Stomach smooth muscle (tissue), 2 donors: Measurements from ENCODE around the gene GNB1.
A peak's percentile ranks its signal among the peaks of the same experiment; 100 is the strongest.
"Not testable (repeated sequence)": the region's sequence is repeated elsewhere in the genome, so short reads cannot be mapped to it uniquely, and the experiment has no call there.

Experiments
- H3K27ac ChIP-seq: one replicate; pipeline ENCODE4 v1.7.0; 2013; ENCODE audit warnings: mild to moderate bottlenecking, low read length, inconsistent platforms
- H3K27me3 ChIP-seq, 2 donors: one replicate each; pipeline ENCODE4 v1.7.0; 2013; ENCODE audit warnings: low read length in 2 of 2; ENCODE audit not compliant: insufficient read depth in 2 of 2, control insufficient read depth in 1 of 2
- H3K36me3 ChIP-seq, 2 donors: one replicate each; pipeline ENCODE4 v1.7.0; 2013; ENCODE audit warnings: low read length in 2 of 2; ENCODE audit not compliant: control insufficient read depth in 2 of 2, insufficient read depth in 2 of 2
- H3K4me1 ChIP-seq: one replicate; pipeline ENCODE4 v1.7.0; 2013; ENCODE audit warnings: low read length; ENCODE audit not compliant: control insufficient read depth, insufficient read depth
- H3K4me3 ChIP-seq, 2 donors: one replicate each; pipeline ENCODE4 v1.7.0; 2013; ENCODE audit warnings: low read length in 2 of 2
- H3K9ac ChIP-seq, 2 donors: one replicate each; pipeline ENCODE4 v1.7.0; 2013; ENCODE audit warnings: low read length in 2 of 2, mild to moderate bottlenecking in 1 of 2
- H3K9me3 ChIP-seq, 2 donors: one replicate each; pipeline ENCODE4 v1.7.0; 2013; ENCODE audit warnings: low read length in 2 of 2; ENCODE audit not compliant: control insufficient read depth in 2 of 2
- donor health status: healthy.
- donor health status: Pancreatic carcinoma.

GNB1 gene

DNA sequence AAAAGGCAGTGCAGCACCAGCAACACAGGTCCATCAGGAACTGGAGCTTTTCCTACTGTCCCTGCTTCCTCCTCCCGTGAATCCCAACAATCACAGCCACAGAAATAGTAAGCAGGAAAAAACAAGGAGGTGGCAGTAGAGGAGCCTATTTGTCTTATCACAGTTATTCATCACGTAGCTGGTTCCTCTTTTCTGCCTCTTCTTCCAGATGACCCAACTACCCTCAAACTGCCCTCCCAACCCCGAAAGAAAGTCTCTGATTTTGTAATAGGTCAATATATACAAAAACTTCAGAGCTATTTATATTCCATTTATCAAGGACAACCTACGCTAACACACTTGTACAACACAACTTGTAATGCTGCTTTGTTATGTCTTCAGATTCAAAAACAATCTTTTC is 21.4 kb downstream of the GNB1 start:
- no peak overlapping the region for H3K27ac ChIP-seq
- H3K36me3 ChIP-seq = peaks cover 2 to 3% of the 10 kb centered on the region in 2 donors
- no peaks in the 10 kb centered on the region for H3K9me3 ChIP-seq
- no peak overlapping the region for H3K9ac ChIP-seq
- H3K4me3 ChIP-seq = no peak overlapping the region
- H3K4me1 ChIP-seq = peaks cover 21% of the 10 kb centered on the region
- no peaks in the 10 kb centered on the region for H3K27me3 ChIP-seq

DNA sequence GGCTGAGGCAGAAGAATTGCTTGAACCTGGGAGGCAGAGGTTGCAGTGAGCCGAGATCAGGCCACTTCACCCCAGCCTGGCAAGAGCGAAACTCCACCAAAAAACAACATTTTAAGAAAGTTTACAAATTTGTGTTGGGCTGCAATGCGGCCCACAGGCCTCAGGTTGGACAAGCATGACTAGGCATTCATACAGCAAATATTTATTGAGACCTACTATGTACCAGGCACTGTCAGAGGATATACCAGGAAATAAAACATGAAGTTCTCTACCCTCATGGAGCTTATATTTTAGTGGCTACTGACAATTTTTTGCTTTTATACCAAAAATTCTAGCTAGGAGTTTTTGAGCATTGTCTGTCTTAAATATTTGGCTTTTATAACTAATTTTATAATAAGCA is 23.7 kb downstream of the GNB1 start:
- H3K27me3 ChIP-seq = no peaks in the 10 kb centered on the region
- no peak overlapping the region for H3K27ac ChIP-seq
- no peak overlapping the region for H3K9ac ChIP-seq
- H3K4me3 ChIP-seq = no peak overlapping the region
- peaks cover 12% of the 10 kb centered on the region for H3K4me1 ChIP-seq
- no peaks in the 10 kb centered on the region for H3K36me3 ChIP-seq
- H3K9me3 ChIP-seq = no peaks in the 10 kb centered on the region

DNA sequence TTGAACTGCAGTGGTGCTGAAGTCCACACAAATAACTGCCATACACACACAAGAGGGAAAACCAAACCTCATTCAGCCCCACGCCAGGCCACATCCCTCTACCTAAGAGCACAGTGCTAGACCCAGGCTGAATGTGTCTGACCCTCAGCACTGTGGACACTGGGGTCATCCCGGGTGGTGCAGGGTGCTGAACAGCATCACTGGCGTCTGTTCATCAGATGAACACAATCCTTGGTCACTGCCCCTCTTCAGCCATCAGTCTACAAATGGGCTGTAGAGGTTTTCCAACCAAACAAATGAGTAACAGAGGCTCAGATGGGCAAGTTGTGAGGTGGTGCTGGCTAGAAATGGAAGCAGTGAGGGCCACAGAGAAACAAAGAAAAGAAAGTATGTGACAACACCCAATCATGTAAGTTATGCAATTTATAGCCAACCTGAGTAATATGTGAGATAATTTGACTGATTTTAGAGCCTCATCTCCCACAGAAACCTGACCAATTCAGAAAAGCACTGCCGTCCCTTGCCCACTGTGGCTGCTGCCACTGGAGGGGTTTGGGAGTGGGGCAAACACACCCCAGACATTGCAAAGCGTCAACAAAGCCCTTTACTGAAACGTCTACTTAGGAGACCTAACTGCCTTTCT is 27.9 kb downstream of the GNB1 start:
- no peaks in the 10 kb centered on the region for H3K9me3 ChIP-seq
- no peaks in the 10 kb centered on the region for H3K27me3 ChIP-seq
- H3K36me3 ChIP-seq = no peaks in the 10 kb centered on the region
- peak overlapping the region in 1 of 2 donors; percentile 5 for H3K9ac ChIP-seq
- H3K27ac ChIP-seq = no peak overlapping the region
- no peak overlapping the region for H3K4me3 ChIP-seq
- H3K4me1 ChIP-seq = peaks cover 22% of the 10 kb centered on the region

DNA sequence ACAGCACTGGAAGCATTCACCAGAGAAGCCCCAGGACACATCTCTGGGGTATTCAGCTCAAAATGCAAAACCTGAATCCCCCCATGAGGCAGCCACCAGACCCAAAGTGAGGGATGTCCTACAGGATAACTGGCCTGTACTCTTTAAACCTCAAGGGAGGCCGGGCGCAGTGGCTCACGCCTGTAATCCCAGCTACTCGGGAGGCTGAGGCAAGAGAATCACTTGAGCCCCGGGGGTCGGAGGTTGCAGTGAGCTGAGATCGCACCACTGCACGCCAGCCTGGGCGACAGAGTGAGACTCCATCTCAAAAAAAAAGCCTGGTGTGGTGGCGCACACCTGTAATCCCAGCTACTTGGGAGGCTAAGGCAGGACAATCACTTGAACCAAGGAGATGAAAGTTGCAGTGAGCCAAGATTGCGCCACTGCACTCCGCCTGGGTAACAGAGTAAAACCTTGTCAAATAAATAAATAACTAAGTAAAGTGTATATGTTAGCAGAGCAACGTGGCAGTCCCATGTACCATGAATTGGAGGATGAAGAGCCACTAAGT is 29.1 kb downstream of the GNB1 start:
- not testable (repeated sequence) for H3K27ac ChIP-seq, H3K4me3 ChIP-seq, H3K36me3 ChIP-seq, H3K27me3 ChIP-seq, H3K9ac ChIP-seq, H3K9me3 ChIP-seq
- peaks cover 25% of the 10 kb centered on the region for H3K4me1 ChIP-seq

DNA sequence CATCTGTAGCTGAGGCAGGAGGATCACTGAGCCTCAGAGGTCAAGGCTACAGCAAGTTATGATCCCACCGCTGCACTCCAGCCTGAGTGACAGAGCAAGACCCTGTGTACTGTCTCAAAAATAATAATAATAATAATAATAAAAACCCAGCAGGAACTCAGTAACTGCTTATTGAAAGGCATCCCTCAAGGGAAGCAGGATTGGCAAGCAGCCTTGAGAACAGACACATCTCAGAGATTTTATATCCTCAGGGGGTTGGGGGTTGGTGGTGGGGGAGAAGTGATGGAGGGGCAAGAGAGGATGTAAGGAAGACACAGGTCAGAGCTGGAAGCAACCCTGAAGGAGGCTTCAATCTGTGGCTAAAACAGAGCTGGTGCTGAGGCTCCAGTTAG is 29.6 kb downstream of the GNB1 start:
- no peaks in the 10 kb centered on the region for H3K9me3 ChIP-seq
- H3K9ac ChIP-seq = no peak overlapping the region
- peaks cover 25% of the 10 kb centered on the region for H3K4me1 ChIP-seq
- H3K4me3 ChIP-seq = no peak overlapping the region
- H3K36me3 ChIP-seq = no peaks in the 10 kb centered on the region
- H3K27ac ChIP-seq = no peak overlapping the region
- no peaks in the 10 kb centered on the region for H3K27me3 ChIP-seq

DNA sequence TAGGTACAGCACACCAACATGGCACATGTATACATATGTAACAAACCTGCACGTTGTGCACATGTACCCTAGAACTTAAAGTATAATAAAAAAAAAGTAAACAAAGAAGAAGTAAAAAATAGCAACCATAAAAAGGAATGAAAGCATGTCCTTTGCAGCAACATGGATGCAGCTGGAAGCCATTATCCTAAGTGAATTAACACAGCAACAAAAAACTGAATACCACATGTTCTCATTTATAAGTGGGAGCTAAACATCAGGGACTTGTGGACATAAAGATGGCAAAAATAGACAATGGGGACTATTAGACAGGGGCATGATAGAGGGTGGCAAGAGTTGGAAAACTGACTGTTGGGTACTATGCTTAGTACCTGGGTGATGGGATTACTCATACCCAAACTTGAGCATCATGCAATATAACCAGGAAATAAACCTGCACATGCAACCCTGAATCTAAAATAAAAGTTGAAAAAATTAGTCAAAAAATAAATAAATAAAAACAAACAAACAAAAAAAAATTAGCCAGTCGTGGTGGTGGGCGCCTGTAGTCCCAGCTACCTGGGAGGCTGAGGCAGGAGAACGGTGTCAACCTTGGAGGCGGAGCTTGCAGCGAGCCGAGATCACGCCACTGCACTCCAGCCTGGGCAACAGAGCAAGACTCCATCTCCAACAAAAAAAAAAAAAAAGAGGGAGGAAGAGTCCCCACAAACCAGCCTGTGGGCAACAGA is 30.8 kb downstream of the GNB1 start:
- not testable (repeated sequence) for H3K27ac ChIP-seq, H3K4me3 ChIP-seq, H3K27me3 ChIP-seq, H3K9ac ChIP-seq, H3K9me3 ChIP-seq, H3K36me3 ChIP-seq
- peaks cover 23% of the 10 kb centered on the region for H3K4me1 ChIP-seq

DNA sequence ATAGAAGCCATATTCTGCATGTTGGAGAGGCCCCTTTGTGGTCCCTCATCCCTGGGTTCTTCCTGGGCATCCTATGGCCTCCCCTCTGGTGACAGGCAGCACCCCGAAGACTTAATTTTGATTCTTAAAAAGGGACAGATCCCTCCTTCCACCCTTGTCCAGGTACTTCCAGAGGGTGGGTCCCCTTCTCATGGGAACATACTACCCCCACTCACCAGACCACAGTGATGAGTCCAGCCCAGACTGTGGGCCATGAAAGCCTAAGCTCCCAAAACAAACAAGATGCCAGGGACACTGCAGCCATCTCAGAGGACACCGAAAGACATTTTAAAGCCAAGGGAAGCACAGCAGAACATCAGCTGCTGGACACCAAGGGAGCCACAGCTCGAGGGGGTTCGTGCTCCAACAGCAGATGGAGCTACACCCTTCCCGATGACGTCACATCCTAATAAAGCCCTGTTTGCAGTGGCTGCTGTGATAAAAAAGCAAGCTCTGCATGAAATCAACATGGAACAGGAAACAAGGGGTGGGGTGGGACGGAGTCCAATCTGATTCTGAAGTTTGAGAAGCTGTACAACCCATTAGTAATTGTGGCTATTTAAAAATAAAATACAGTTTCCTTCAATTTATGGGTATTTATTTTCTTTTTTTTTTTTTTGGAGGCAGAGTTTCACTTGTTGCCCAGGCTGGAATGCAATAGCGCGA is 32.4 kb downstream of the GNB1 start:
- H3K9ac ChIP-seq = no peak overlapping the region
- H3K9me3 ChIP-seq = no peaks in the 10 kb centered on the region
- H3K27me3 ChIP-seq = no peaks in the 10 kb centered on the region
- peak overlapping the region in 1 of 2 donors; percentile 29 for H3K4me3 ChIP-seq
- peaks cover 0 to 2% of the 10 kb centered on the region in 2 donors for H3K36me3 ChIP-seq
- H3K4me1 ChIP-seq = peaks cover 31% of the 10 kb centered on the region
- H3K27ac ChIP-seq = peak overlapping the region; percentile 41

DNA sequence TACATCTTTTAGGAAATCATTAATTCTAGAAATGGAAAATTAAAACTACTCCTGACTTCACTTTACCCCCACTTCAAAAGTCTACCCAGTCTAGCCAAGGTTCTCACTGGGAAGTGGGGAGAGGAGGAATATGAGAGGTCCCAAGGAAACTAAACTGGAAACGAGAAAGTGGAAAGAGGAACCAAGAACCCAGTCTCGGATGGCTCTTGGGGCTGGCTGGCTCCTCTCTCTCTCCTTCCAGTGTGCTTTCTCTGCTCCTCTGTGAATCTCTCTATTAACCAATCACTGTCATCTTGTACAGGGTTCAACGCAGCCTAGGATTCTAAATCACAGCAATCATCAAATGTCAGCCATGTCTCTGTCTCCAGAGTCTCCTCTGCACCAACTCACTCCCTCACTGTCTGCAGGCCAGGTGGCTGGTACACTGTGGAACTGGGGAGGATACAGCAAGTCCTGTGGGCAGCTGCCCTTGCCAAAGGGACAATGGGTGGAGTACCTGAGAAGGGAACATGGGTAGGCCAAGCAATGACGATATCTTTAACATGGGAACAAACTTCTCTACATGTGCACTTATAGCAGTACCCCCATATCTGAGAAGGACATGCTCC is 33.7 kb downstream of the GNB1 start:
- H3K27me3 ChIP-seq = no peaks in the 10 kb centered on the region
- no peak overlapping the region for H3K4me3 ChIP-seq
- peaks cover 0 to 2% of the 10 kb centered on the region in 2 donors for H3K36me3 ChIP-seq
- H3K27ac ChIP-seq = no peak overlapping the region
- peaks cover 24% of the 10 kb centered on the region for H3K4me1 ChIP-seq
- H3K9me3 ChIP-seq = no peaks in the 10 kb centered on the region
- H3K9ac ChIP-seq = no peak overlapping the region

DNA sequence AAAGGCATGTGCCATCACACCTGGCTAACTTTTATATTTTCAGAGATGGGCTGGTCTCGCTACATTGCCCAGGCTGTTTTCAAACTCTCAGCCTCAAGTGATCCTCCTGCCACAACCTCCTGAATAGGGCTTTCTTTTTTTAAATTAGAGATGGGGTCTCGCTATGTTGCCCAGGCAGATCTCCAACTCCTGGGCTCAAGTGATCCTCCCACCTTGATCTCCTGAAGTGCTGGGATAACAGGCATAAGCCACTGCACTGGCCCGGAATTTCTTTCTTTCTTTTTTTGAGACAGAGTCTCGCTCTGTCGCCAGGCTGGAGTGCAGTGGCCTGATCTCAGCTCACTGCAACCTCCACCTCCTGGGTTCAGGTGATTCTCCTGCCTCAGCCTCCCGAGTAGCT is 34.7 kb downstream of the GNB1 start:
- not testable (repeated sequence) for H3K27ac ChIP-seq, H3K9ac ChIP-seq, H3K4me3 ChIP-seq, H3K36me3 ChIP-seq, H3K27me3 ChIP-seq, H3K9me3 ChIP-seq
- peaks cover 24% of the 10 kb centered on the region for H3K4me1 ChIP-seq

DNA sequence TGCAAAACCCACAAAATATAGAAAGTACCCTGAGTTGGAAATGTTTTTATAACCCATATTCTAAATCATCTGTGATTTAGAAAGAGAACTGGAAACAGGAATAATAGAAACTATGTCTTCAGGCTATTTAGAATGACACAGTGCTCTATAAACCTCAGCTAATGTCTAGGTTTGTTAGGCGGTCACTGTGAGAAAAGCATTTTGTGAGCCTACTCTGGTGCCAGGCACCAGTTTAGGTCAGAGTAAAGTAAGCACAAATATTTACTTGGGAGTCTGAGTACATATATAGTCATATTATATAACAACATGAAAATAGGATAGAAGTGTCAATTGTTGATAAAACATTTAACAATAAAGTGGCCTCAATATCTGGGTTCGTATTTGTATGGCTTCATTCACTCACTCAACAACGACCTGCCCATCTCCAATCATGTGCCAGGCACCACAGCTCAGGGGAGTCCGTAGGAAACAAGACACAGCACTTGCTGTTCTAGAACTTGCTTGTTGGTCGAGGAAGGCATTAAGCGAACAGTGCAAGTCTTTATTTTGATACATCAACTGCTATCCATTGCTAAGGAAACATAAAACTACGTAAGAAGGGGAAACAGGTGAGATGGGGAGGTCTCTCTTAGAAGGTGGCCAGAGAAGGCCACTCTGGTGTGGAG is 37.2 kb downstream of the GNB1 start:
- Histone ChIP-seq H3K9me3 (no peaks in the 10 kb centered on the region), H3K4me3 (no peak overlapping the region), H3K27ac (no peak overlapping the region), H3K9ac (no peak overlapping the region), H3K4me1 (peaks cover 18% of the 10 kb centered on the region), H3K36me3 (peaks cover 0 to 2% of the 10 kb centered on the region in 2 donors), H3K27me3 (no peaks in the 10 kb centered on the region)
